GM23248 (cell line): Measurements from ENCODE around the gene XPNPEP1. TPM values are rescaled to one million over a fixed set of nuclear protein-coding genes. Genes with fewer than 3 reads are reported as not detected.

Experiments
- DNase-seq: peaks from one replicate; pipeline ENCODE4 v3.0.0-alpha.2; 2015
- H2AFZ ChIP-seq: fragments of 200-600 bp; sonication (generic); 2 replicates; pipeline ENCODE4 v1.6.1; 2016; ENCODE audit warnings: antibody characterized with exemption
- H3F3A ChIP-seq: fragments of 200-600 bp; sonication (generic); 2 replicates; pipeline ENCODE4 v1.6.1; 2016; ENCODE audit warnings: mild to moderate bottlenecking, antibody characterized with exemption, mixed run types; ENCODE audit not compliant: insufficient read depth
- H3K27ac ChIP-seq: fragments of 200-600 bp; sonication (generic); 2 replicates; pipeline ENCODE4 v1.5.1; 2016; ENCODE audit warnings: mild to moderate bottlenecking
- H3K27me3 ChIP-seq: fragments of 200-600 bp; sonication (generic); replicated peaks from 2 replicates; pipeline ENCODE4 v1.6.1; 2016; ENCODE audit warnings: mild to moderate bottlenecking; ENCODE audit not compliant: insufficient read depth
- H3K36me3 ChIP-seq: fragments of 200-600 bp; sonication (generic); 2 replicates; pipeline ENCODE4 v1.6.1; 2016; ENCODE audit warnings: low read depth, mild to moderate bottlenecking
- H3K4me1 ChIP-seq: fragments of 200-600 bp; sonication (generic); 2 replicates; pipeline ENCODE4 v1.6.1; 2016; ENCODE audit warnings: mild to moderate bottlenecking; ENCODE audit not compliant: insufficient read depth
- H3K4me2 ChIP-seq: fragments of 200-600 bp; sonication (generic); one replicate; pipeline ENCODE4 v1.6.1; 2016; ENCODE audit warnings: mild to moderate bottlenecking; ENCODE audit not compliant: unreplicated experiment
- H3K4me3 ChIP-seq: fragments of 200-600 bp; sonication (generic); 2 replicates; pipeline ENCODE4 v1.5.1; 2016; ENCODE audit warnings: mild to moderate bottlenecking
- H3K79me2 ChIP-seq: fragments of 200-600 bp; sonication (generic); 2 replicates; pipeline ENCODE4 v1.6.1; 2016; ENCODE audit warnings: mild to moderate bottlenecking; ENCODE audit not compliant: insufficient read depth
- H3K9ac ChIP-seq: fragments of 200-600 bp; sonication (generic); 2 replicates; pipeline ENCODE4 v1.6.1; 2016; ENCODE audit warnings: mild to moderate bottlenecking
- H3K9me2 ChIP-seq: fragments of 200-600 bp; sonication (generic); 2 replicates; pipeline ENCODE4 v1.6.1; 2016; ENCODE audit warnings: mixed run types, mild to moderate bottlenecking, moderate library complexity; ENCODE audit not compliant: insufficient read depth
- H3K9me3 ChIP-seq: fragments of 200-600 bp; sonication (generic); one replicate; pipeline ENCODE4 v1.6.1; 2017; ENCODE audit warnings: low read depth
- H4K20me1 ChIP-seq: fragments of 200-600 bp; sonication (generic); 2 replicates; pipeline ENCODE4 v1.6.0; 2016; ENCODE audit not compliant: insufficient read depth
- EZH2 ChIP-seq: fragments of 200-600 bp; sonication (generic); IDR thresholded peaks from 2 replicates; pipeline ENCODE4 v1.6.1; 2018; ENCODE audit warnings: antibody characterized with exemption, mild to moderate bottlenecking; ENCODE audit not compliant: insufficient read depth, poor library complexity, severe bottlenecking
- EZH2phosphoT487 ChIP-seq: fragments of 200-600 bp; sonication (generic); IDR thresholded peaks from 2 replicates; pipeline ENCODE4 v1.6.1; 2018; ENCODE audit warnings: antibody characterized with exemption, moderate library complexity, mild to moderate bottlenecking, low read depth; ENCODE audit not compliant: insufficient read depth
- WGBS, 2 experiments: methylation state at CpG; one replicate each; pipeline ENCODE4 v1.1.6; 2015 to 2017; ENCODE audit warnings: low lambda C conversion rate in 2 of 2, low coverage in 1 of 2; ENCODE audit errors: missing lambda C conversion rate in 2 of 2; 5-methylcytosine and 5-hydroxymethylcytosine counted together
- in situ Hi-C: fragments of 300-500 bp; cut with MboI; formaldehyde crosslinking; loops from 2 replicates; pipeline ENCODE4 v1.15.0; 2020
- polyA plus RNA-seq: library from polyadenylated mRNA; unstranded; fragments of >200 nt; fragmentation: Nextera tagmentation; extraction: Ambion mirVana; gene quantifications from 2 replicates; pipeline ENCODE4 v1.2.1, GENCODE V29; 2016
- total RNA-seq: library from RNA; depleted of rRNA; stranded (reverse); fragments of >200 nt; shearing (Covaris generic); gene quantifications from 2 replicates; pipeline ENCODE4 v1.2.3, GENCODE V29; 2014

The XPNPEP1 gene
- total and polyA plus RNA-seq, 2 experiments from 2014 or later, result 48.2 to 108 TPM

DNA sequence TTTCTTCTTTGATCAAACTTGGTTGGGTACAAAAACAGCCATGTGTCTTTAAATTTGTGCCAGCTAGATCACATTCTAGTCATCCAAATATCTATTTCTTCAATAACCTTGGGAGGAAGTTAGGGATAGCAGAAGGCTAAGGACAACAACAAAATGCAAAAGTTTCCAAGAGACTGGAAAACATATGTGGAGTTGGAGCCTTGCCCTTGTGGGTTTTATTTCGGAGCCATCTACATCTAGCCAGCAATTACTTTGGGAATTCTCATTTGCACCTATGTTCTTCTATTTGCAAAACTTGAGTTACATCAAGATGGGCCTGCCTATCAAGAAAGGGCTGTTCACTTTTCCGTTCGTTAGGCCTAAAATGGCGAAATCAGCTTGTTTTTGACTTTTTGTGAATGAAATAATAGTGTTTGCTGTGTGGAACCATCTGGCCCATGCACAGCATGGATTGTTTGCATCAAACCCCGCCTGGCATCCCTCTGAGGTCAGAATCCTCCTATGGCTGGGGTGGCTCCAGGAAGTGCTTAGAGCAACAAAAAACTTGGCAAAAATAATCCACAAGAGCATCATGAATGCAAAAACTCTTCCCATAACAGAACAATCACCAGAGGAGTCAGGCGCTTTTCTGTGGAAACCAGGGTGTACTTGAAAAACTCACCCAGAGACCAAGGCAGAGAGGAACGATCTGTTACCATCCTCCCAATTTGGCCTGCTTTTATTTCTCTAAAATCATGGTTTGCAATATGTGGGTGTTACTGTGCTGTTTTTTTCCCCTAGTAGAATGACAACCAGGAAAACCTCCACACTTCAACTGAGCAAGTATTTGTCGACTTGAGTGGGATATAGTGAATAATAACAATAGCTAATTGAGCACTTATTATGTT is 36.2 kb upstream of the XPNPEP1 start:
- Histone ChIP-seq H3K9ac (no peak overlapping the region), H3K4me2 (no peak overlapping the region), H3K4me1 (peaks cover 26% of the 10 kb centered on the region), H3K79me2 (no peaks in the 10 kb centered on the region), H3K27me3 (no peaks in the 10 kb centered on the region), H3K9me2 (no peaks in the 10 kb centered on the region), H2AFZ (no peak overlapping the region), H3F3A (peaks cover 5% of the 10 kb centered on the region; the same call in 1 of the 2 replicates), H3K4me3 (no peak overlapping the region), H4K20me1 (no peaks in the 10 kb centered on the region), H3K9me3 (no peaks in the 10 kb centered on the region), H3K27ac (no peak overlapping the region), H3K36me3 (no peaks in the 10 kb centered on the region)
- WGBS, 2 experiments, result 58 to 59% methylated on average over 8 of the region's 8 CpGs
- no peak for DNase-seq
- in situ Hi-C loops, result no loop called here
- no peak for TF ChIP-seq EZH2phosphoT487
- no peak for TF ChIP-seq EZH2

GRCh38 chr10:109958059-109958458 is 34.7 kb upstream of the XPNPEP1 start:
- H3K4me2 ChIP-seq, result no peak overlapping the region
- H3F3A ChIP-seq, result no peaks in the 10 kb centered on the region
- 85 to 98% methylated on average over 2 of the region's 2 CpGs for WGBS, 2 experiments
- in situ Hi-C loops, result no loop called here
- H3K36me3 ChIP-seq, result no peaks in the 10 kb centered on the region
- no peak for TF ChIP-seq EZH2
- no peak for TF ChIP-seq EZH2phosphoT487
- no peak overlapping the region for H2AFZ ChIP-seq
- no peak overlapping the region for H3K27ac ChIP-seq
- DNase-seq, result no peak
- no peaks in the 10 kb centered on the region for H4K20me1 ChIP-seq
- no peaks in the 10 kb centered on the region for H3K9me2 ChIP-seq
- H3K79me2 ChIP-seq, result no peaks in the 10 kb centered on the region
- H3K9me3 ChIP-seq, result no peaks in the 10 kb centered on the region
- no peak overlapping the region for H3K4me3 ChIP-seq
- H3K27me3 ChIP-seq, result no peaks in the 10 kb centered on the region
- H3K4me1 ChIP-seq, result peaks cover 19% of the 10 kb centered on the region
- H3K9ac ChIP-seq, result no peak overlapping the region

GRCh38 chr10:109957092-109957797 is 33.9 kb upstream of the XPNPEP1 start:
- Histone ChIP-seq H3K9me2 (no peaks in the 10 kb centered on the region), H3K9me3 (no peaks in the 10 kb centered on the region), H3F3A (no peaks in the 10 kb centered on the region), H3K27me3 (no peaks in the 10 kb centered on the region), H4K20me1 (no peaks in the 10 kb centered on the region), H2AFZ (0 out of 2 replicates have a peak overlapping the region, but pooled peaks have one; percentile 11), H3K79me2 (no peaks in the 10 kb centered on the region), H3K4me2 (no peak overlapping the region), H3K4me1 (peaks cover 12% of the 10 kb centered on the region), H3K9ac (no peak overlapping the region), H3K36me3 (no peaks in the 10 kb centered on the region), H3K4me3 (no peak overlapping the region), H3K27ac (no peak overlapping the region)
- in situ Hi-C loops, result no loop called here
- TF ChIP-seq EZH2phosphoT487, result no peak
- TF ChIP-seq EZH2, result no peak
- no peak for DNase-seq
- WGBS, 2 experiments, result 95 to 96% methylated on average over 9 of the region's 9 CpGs

DNA sequence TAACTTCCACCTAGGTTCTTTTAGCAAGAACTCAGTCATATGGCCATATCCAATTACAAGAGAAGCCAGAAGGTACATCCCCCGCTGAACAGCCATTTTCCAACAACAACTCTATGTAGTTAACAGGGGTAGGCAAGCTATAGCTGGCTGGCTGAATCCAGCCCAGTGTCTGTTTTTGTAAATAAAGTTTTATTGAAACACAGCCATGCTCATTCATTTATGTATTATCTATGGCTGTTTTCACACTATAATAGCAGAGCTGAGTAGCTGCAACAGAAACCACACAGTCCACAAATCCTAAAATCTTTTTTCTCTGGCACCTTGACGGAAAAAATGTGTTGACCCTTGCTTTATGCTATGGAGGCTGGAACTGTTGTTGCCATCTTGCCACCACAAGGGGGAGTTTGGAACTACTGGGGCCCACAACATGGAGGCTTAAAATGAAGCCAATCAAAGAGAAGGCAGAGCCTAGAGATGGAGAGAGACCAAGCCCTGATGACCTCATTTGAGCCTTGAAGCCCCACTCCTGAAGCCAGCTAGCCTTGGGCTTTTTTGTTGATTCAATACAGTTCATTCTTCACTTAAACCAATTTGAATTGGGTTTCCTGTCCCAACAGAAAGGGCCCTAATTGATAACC is 33.3 kb upstream of the XPNPEP1 start:
- no peaks in the 10 kb centered on the region for H3K9me3 ChIP-seq
- H3K4me2 ChIP-seq, result no peak overlapping the region
- H3K27ac ChIP-seq, result no peak overlapping the region
- H3K27me3 ChIP-seq, result no peaks in the 10 kb centered on the region
- WGBS, 2 experiments, result 62% methylated on average over 2 of the region's 2 CpGs
- no peaks in the 10 kb centered on the region for H3K9me2 ChIP-seq
- DNase-seq, result peak; percentile 74
- H3K9ac ChIP-seq, result no peak overlapping the region
- peaks cover 5% of the 10 kb centered on the region; the same call in 1 of the 2 replicates for H3K4me1 ChIP-seq
- H4K20me1 ChIP-seq, result no peaks in the 10 kb centered on the region
- TF ChIP-seq EZH2 (no peak), EZH2phosphoT487 (no peak)
- no peaks in the 10 kb centered on the region for H3K79me2 ChIP-seq
- H3K4me3 ChIP-seq, result no peak overlapping the region
- no peaks in the 10 kb centered on the region for H3F3A ChIP-seq
- H2AFZ ChIP-seq, result 0 out of 2 replicates have a peak overlapping the region, but pooled peaks have one; percentile 11
- H3K36me3 ChIP-seq, result no peaks in the 10 kb centered on the region
- in situ Hi-C loops, result no loop called here
